T-cell (primary cell): ENCODE results near the gene ABCB1. TPM values are rescaled to one million over a fixed set of nuclear protein-coding genes. Genes with fewer than 3 reads are reported as not detected.
"Not testable (repeated sequence)": the region's sequence is repeated elsewhere in the genome, so short reads cannot be mapped to it uniquely, and the experiment has no call there.

Experiments
- ATAC-seq, 4 experiments: fragments of 200-7000 bp in 3 of 4; fragments of 150-1000 bp in 1 of 4; cut with Tn5 transposase; replicated peaks in 1 of 4; 1 replicate in 3 of 4; 2 replicates in 1 of 4; pipeline ENCODE4 v1.10.0; 2021; ENCODE audit warnings: moderate library complexity in 3 of 4, mild to moderate bottlenecking in 2 of 4, moderate number of reproducible peaks in 1 of 4
- CTCF ChIA-PET, 2 donors: fragments of 300-600 bp; sonication (Branson Sonifier 250); formaldehyde crosslinking; loops; one replicate each; lab custom pipeline; 2022; ENCODE audit warnings: antibody characterized with exemption in 2 of 2; lab: Charles Lee
- POLR2A ChIA-PET, 2 donors: fragments of 300-600 bp; sonication (Branson Sonifier 250); formaldehyde crosslinking; loops; one replicate each; lab custom pipeline; 2022; ENCODE audit warnings: antibody characterized with exemption in 2 of 2; lab: Charles Lee
- DNase-seq, 35 experiments: peaks; one replicate each; pipeline versions ENCODE4 v3.0.0 to v3.0.0-alpha.2; 2013 to 2023
- H3K27ac ChIP-seq: one replicate; pipeline ENCODE4 v1.5.1; 2013; ENCODE audit warnings: low read length
- H3K27me3 ChIP-seq, 2 experiments: replicated peaks in 1 of 2; 1 replicate in 1 of 2; 2 replicates in 1 of 2; pipeline versions ENCODE4 v1.6.1 to v1.7.0; 2013; ENCODE audit warnings: low read length in 1 of 2, mixed read lengths in 1 of 2; ENCODE audit not compliant: control insufficient read depth in 2 of 2, insufficient read depth in 2 of 2; ENCODE audit errors: extremely low read depth in 1 of 2
- H3K36me3 ChIP-seq, 2 donors: 1 replicate in 1 of 2; 2 replicates in 1 of 2; pipeline versions ENCODE4 v1.6.1 to v1.7.0; 2013; ENCODE audit warnings: low read length in 1 of 2; ENCODE audit not compliant: control insufficient read depth in 2 of 2, insufficient read depth in 1 of 2; ENCODE audit errors: extremely low read depth in 1 of 2
- H3K4me1 ChIP-seq, 2 experiments: 1 replicate in 1 of 2; 2 replicates in 1 of 2; pipeline versions ENCODE4 v1.6.1 to v1.7.0; 2013; ENCODE audit warnings: low read length in 2 of 2, mixed read lengths in 1 of 2; ENCODE audit not compliant: insufficient read depth in 2 of 2, control insufficient read depth in 1 of 2; ENCODE audit errors: extremely low read depth in 1 of 2
- H3K4me3 ChIP-seq, 2 donors: 1 replicate in 1 of 2; 2 replicates in 1 of 2; pipeline versions ENCODE4 v1.5.1 to v1.7.0; 2013; ENCODE audit warnings: mild to moderate bottlenecking in 2 of 2, low read length in 1 of 2, moderate library complexity in 1 of 2; ENCODE audit not compliant: control insufficient read depth in 1 of 2; ENCODE audit errors: extremely low read depth in 1 of 2
- H3K9me3 ChIP-seq: 2 replicates; pipeline ENCODE4 v1.7.0; 2013
- H3K27ac Mint-ChIP-seq, 2 donors: one replicate each; pipeline ENCODE4 v1.8.0; 2020 to 2021; ENCODE audit warnings: mild to moderate bottlenecking in 2 of 2, mixed read lengths in 2 of 2
- H3K27me3 Mint-ChIP-seq, 2 donors: one replicate each; pipeline ENCODE4 v1.8.0; 2021 to 2022; ENCODE audit warnings: mixed read lengths in 2 of 2
- H3K36me3 Mint-ChIP-seq: one replicate; pipeline ENCODE4 v1.8.0; 2021; ENCODE audit warnings: mixed read lengths
- H3K4me1 Mint-ChIP-seq, 3 donors: one replicate each; pipeline ENCODE4 v1.8.0; 2020 to 2022; ENCODE audit warnings: mixed read lengths in 3 of 3, mild to moderate bottlenecking in 1 of 3
- H3K4me3 Mint-ChIP-seq, 3 donors: one replicate each; pipeline ENCODE4 v1.8.0; 2020 to 2022; ENCODE audit warnings: mild to moderate bottlenecking in 3 of 3, mixed read lengths in 3 of 3, moderate library complexity in 3 of 3
- H3K9me3 Mint-ChIP-seq, 3 donors: one replicate each; pipeline ENCODE4 v1.8.0; 2020 to 2022; ENCODE audit warnings: mixed read lengths in 3 of 3
- WGBS: methylation state at CpG from one replicate; pipeline ENCODE4 v1.1.5; 2013; ENCODE audit warnings: missing lambda C conversion rate; ENCODE audit not compliant: insufficient coverage; 5-methylcytosine and 5-hydroxymethylcytosine counted together
- total RNA-seq, 35 experiments: library from RNA in 6 of 35; stranded (reverse) in 6 of 35; fragments of 120-200 nt in 1 of 35; gene quantifications; one replicate each; pipeline versions ENCODE4 v1.2.1 to v1.2.4 and lab custom pipeline; 2013 to 2026

Gene ABCB1
- total RNA-seq, 5 donors from 2014 or later (not counting 1 experiment from before 2014, with no cell fraction given): 12.8 to 46.4 (median 25.2) TPM

DNA sequence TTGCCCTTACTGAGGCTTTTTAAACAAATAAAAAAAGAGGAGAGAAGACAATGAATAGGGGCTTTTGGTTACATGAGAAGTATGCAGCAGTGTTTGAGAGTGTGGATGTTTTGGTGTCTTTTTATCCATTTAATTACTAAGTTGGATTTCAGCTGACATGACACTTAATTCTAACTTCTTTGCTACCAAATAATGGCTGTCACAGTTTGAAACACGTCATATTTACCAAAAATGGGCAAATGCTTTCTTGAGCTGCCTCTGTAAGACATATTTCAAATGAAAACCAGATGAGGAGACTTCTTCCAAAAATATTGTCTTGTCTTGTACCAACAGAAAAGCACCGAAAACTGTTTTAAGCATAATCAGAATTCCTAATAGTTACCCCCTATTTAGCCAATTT is 129.2 kb downstream of the ABCB1 start:
- DNase-seq (no peak), ATAC-seq (no peak)
- POLR2A ChIA-PET: interaction anchor here (0.6 to 1.2 kb wide), 3 partner anchors 8 to 410 kb away, joined by 3 to 4 read pairs (median 4); no protein-coding TSS in a partner anchor
- Histone ChIP-seq H3K4me1 (peaks cover 0 to 10% of the 10 kb centered on the region in 2 experiments), H3K27me3 (peaks cover 5 to 14% of the 10 kb centered on the region in 2 experiments), H3K9me3 (no peaks in the 10 kb centered on the region), H3K27ac (no peak overlapping the region), H3K4me3 (no peak overlapping the region), H3K36me3 (no peaks in the 10 kb centered on the region)
- peaks cover 24 to 31% of the 10 kb centered on the region in 2 donors for H3K27me3 Mint-ChIP-seq
- WGBS: 50% methylated on average over 1 of the region's 2 CpGs
- no peak overlapping the region for H3K27ac Mint-ChIP-seq
- peaks cover 0 to 18% (median 14%) of the 10 kb centered on the region in 3 donors for H3K4me1 Mint-ChIP-seq
- CTCF ChIA-PET: no interaction called here
- no peaks in the 10 kb centered on the region for H3K36me3 Mint-ChIP-seq
- no peaks in the 10 kb centered on the region for H3K9me3 Mint-ChIP-seq
- H3K4me3 Mint-ChIP-seq: no peak overlapping the region

- not testable (repeated sequence) for ATAC-seq
Observed at GRCh38 chr7:87469204-87469603, 131.5 kb downstream of the ABCB1 start.

GRCh38 chr7:87465534-87465880 is 135.2 kb downstream of the ABCB1 start:
- DNase-seq, H3K36me3 ChIP-seq, H3K36me3 Mint-ChIP-seq, H3K4me3 ChIP-seq, ATAC-seq, H3K9me3 Mint-ChIP-seq, H3K4me3 Mint-ChIP-seq, H3K27ac ChIP-seq, H3K4me1 ChIP-seq, H3K9me3 ChIP-seq, H3K27me3 ChIP-seq, POLR2A ChIA-PET, H3K4me1 Mint-ChIP-seq, H3K27ac Mint-ChIP-seq: not testable (repeated sequence)
- H3K27me3 Mint-ChIP-seq: peaks cover 22% of the 10 kb centered on the region in 2 donors
- CTCF ChIA-PET: interaction anchor here in 1 of 2 donors (0.6 kb wide), 1 partner anchor 15 kb away, joined by 3 read pairs; no protein-coding TSS in a partner anchor
- WGBS: no CpG with 5 or more reads among the region's 7 CpGs

More at GRCh38 chr7:87469204-87469603, 131.5 kb downstream of the ABCB1 start:
- H3K4me1 Mint-ChIP-seq, H3K27ac ChIP-seq, H3K4me3 ChIP-seq, H3K4me3 Mint-ChIP-seq, H3K9me3 Mint-ChIP-seq, H3K27me3 ChIP-seq, H3K36me3 ChIP-seq, DNase-seq, H3K36me3 Mint-ChIP-seq, POLR2A ChIA-PET, H3K9me3 ChIP-seq, H3K4me1 ChIP-seq, H3K27ac Mint-ChIP-seq: not testable (repeated sequence)
- CTCF ChIA-PET: interaction anchor here in 1 of 2 donors (0.6 kb wide), 1 partner anchor 234 kb away, joined by 3 read pairs; no protein-coding TSS in a partner anchor
- H3K27me3 Mint-ChIP-seq: peaks cover 21 to 22% of the 10 kb centered on the region in 2 donors

DNA sequence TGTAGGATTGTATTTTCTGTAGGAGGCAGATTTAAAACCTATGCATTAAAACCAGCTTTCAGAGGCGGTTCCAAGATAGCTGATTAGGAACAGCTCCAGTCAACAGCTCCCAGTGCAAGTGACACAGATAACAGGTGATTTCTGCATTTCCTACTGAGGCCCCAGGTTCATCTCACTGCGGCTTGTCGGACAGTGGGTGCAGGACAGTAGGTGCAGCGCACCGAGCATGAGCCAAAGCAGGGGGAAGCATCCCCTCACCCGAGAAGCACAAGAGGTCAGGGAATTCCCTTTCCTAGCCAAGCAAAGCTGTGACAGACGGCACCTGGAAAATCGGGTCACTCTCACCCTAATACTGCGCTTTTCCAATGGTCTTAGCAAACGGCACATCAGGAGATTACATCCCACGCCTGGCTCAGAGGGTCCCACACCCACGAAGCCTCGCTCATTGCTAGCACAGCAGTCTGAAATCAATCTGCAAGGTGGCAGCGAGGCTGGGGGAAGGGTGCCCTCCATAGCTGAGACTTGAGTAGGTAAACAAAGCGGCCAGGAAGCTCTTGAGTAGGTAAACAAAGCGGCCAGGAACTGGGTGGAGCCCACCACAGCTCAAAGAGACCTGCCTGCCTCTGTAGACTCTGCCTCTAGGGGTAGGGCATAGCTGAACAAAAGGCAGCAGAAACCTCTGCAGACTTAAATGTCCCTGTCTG is 135.7 kb downstream of the ABCB1 start:
- H3K4me3 ChIP-seq, ATAC-seq, POLR2A ChIA-PET, DNase-seq, H3K27ac ChIP-seq, H3K4me1 Mint-ChIP-seq, H3K9me3 Mint-ChIP-seq, H3K4me3 Mint-ChIP-seq, H3K4me1 ChIP-seq, H3K36me3 Mint-ChIP-seq, H3K27ac Mint-ChIP-seq, H3K9me3 ChIP-seq, H3K27me3 ChIP-seq, H3K36me3 ChIP-seq: not testable (repeated sequence)
- CTCF ChIA-PET: interaction anchor here in 1 of 2 donors (0.6 kb wide), 1 partner anchor 15 kb away, joined by 3 read pairs; no protein-coding TSS in a partner anchor
- WGBS: 83% methylated on average over 15 of the region's 16 CpGs
- peaks cover 22% of the 10 kb centered on the region in 2 donors for H3K27me3 Mint-ChIP-seq

DNA sequence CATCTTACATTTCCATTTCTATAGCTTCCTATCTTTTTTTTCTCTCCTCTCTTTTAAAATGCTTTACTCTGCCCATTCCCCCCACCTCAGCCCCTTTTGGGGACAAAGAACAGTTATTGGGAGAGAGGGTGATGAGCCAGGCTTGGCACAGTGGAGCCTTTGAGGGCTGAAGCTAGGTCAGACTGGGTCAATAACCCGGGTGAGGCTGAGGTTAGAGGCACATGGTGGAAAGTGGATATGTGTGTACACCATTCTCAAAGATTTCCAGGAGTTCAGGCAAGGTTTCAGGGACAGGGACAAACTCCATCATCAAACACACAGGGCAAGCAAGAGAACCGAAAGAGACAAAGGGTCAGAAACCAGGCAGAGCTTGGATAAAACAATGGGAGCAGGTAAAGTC is 136.7 kb downstream of the ABCB1 start:
- ChIA-PET POLR2A (interaction anchor here in 1 of 2 donors (0.8 kb wide), 1 partner anchor 7 kb away, joined by 4 read pairs; no protein-coding TSS in a partner anchor), CTCF (no interaction called here)
- no peak overlapping the region for H3K4me3 Mint-ChIP-seq
- H3K4me1 Mint-ChIP-seq: no peaks in the 10 kb centered on the region
- H3K9me3 Mint-ChIP-seq: no peaks in the 10 kb centered on the region
- Histone ChIP-seq H3K4me3 (no peak overlapping the region), H3K36me3 (no peaks in the 10 kb centered on the region), H3K4me1 (peaks cover 0 to 3% of the 10 kb centered on the region in 2 experiments), H3K27ac (no peak overlapping the region), H3K9me3 (no peaks in the 10 kb centered on the region), H3K27me3 (peaks cover 0 to 10% of the 10 kb centered on the region in 2 experiments)
- no peak for ATAC-seq
- no CpG with 5 or more reads among the region's 2 CpGs for WGBS
- peaks cover 22 to 25% of the 10 kb centered on the region in 2 donors for H3K27me3 Mint-ChIP-seq
- H3K36me3 Mint-ChIP-seq: no peaks in the 10 kb centered on the region
- DNase-seq: no peak
- no peak overlapping the region for H3K27ac Mint-ChIP-seq

GRCh38 chr7:87460444-87460843 is 140.2 kb downstream of the ABCB1 start:
- ATAC-seq, H3K27ac ChIP-seq, H3K4me1 Mint-ChIP-seq, POLR2A ChIA-PET, H3K4me1 ChIP-seq, H3K36me3 ChIP-seq, DNase-seq, H3K27ac Mint-ChIP-seq, H3K4me3 ChIP-seq, H3K9me3 ChIP-seq, H3K36me3 Mint-ChIP-seq, H3K4me3 Mint-ChIP-seq, H3K9me3 Mint-ChIP-seq: not testable (repeated sequence)
- peaks cover 0 to 10% of the 10 kb centered on the region in 2 experiments for H3K27me3 ChIP-seq
- CTCF ChIA-PET: interaction anchor here in 1 of 2 donors (0.6 to 0.7 kb wide), 2 partner anchors 23 to 554 kb away, joined by 3 read pairs; no protein-coding TSS in a partner anchor
- peaks cover 11 to 25% of the 10 kb centered on the region in 2 donors for H3K27me3 Mint-ChIP-seq
- no CpG with 5 or more reads among the region's 3 CpGs for WGBS
